CD14-positive monocyte (primary cell): ENCODE measurements around the gene CHAF1A. TPM values are rescaled to one million over a fixed set of nuclear protein-coding genes. Genes with fewer than 3 reads are reported as not detected.

ENCODE experiments used
- DNase-seq, 3 donors: peaks; one replicate each; pipeline ENCODE4 v3.0.0-alpha.2; 2011 to 2022
- H2AFZ ChIP-seq: 2 replicates; pipeline ENCODE4 v1.6.0; 2012; ENCODE audit warnings: mild to moderate bottlenecking, low read depth, low read length, inconsistent platforms; ENCODE audit not compliant: insufficient read depth, poor library complexity, severe bottlenecking
- H3K27ac ChIP-seq, 2 donors: 1 replicate in 1 of 2; 2 replicates in 1 of 2; pipeline ENCODE4 v1.5.1; 2012 to 2013; ENCODE audit warnings: low read length in 2 of 2, control low read depth in 1 of 2, inconsistent platforms in 1 of 2, low read depth in 1 of 2, mild to moderate bottlenecking in 1 of 2
- H3K27me3 ChIP-seq, 2 donors: one replicate each; pipeline versions ENCODE4 v1.6.0 to v1.6.1; 2011 to 2013; ENCODE audit warnings: low read length in 2 of 2; ENCODE audit not compliant: control insufficient read depth in 2 of 2, insufficient read depth in 2 of 2
- H3K36me3 ChIP-seq, 2 donors: replicated peaks in 1 of 2; 1 replicate in 1 of 2; 2 replicates in 1 of 2; pipeline versions ENCODE4 v1.5.1 to v1.6.1; 2012 to 2013; ENCODE audit warnings: low read length in 2 of 2, control low read depth in 1 of 2, inconsistent platforms in 1 of 2, mild to moderate bottlenecking in 1 of 2; ENCODE audit not compliant: insufficient read depth in 2 of 2, control insufficient read depth in 1 of 2
- H3K4me1 ChIP-seq, 2 donors: 1 replicate in 1 of 2; 2 replicates in 1 of 2; pipeline versions ENCODE4 v1.5.1 to v1.6.1; 2012 to 2013; ENCODE audit warnings: low read length in 2 of 2, control low read depth in 1 of 2, inconsistent platforms in 1 of 2, mild to moderate bottlenecking in 1 of 2, moderate library complexity in 1 of 2; ENCODE audit not compliant: insufficient read depth in 2 of 2, control insufficient read depth in 1 of 2
- H3K4me2 ChIP-seq: replicated peaks from 2 replicates; pipeline ENCODE3; 2012; ENCODE audit warnings: low read length, moderate library complexity, mild to moderate bottlenecking; ENCODE audit not compliant: poor library complexity, severe bottlenecking; ENCODE audit errors: extremely low read depth
- H3K4me3 ChIP-seq, 3 experiments: fragments of 200-600 bp in 1 of 3; sonication (generic) in 1 of 3; replicated peaks in 1 of 3; 1 replicate in 2 of 3; 2 replicates in 1 of 3; pipeline ENCODE4 v1.5.1; 2011 to 2013; ENCODE audit warnings: low read length in 3 of 3, mild to moderate bottlenecking in 3 of 3, control low read depth in 2 of 3, low read depth in 2 of 3, inconsistent platforms in 1 of 3, moderate library complexity in 1 of 3
- H3K79me2 ChIP-seq: 2 replicates; pipeline ENCODE4 v1.6.0; 2012; ENCODE audit warnings: mild to moderate bottlenecking, control low read depth, inconsistent platforms, low read length, moderate library complexity; ENCODE audit not compliant: insufficient read depth
- H3K9ac ChIP-seq: 2 replicates; pipeline ENCODE4 v1.6.0; 2017; ENCODE audit warnings: low read length, mild to moderate bottlenecking; ENCODE audit not compliant: insufficient read depth, poor library complexity, severe bottlenecking
- H3K9me3 ChIP-seq, 2 donors: replicated peaks in 1 of 2; 1 replicate in 1 of 2; 2 replicates in 1 of 2; pipeline versions ENCODE4 v1.5.1 to v1.6.1; 2012 to 2013; ENCODE audit warnings: low read length in 2 of 2, control low read depth in 1 of 2; ENCODE audit not compliant: control insufficient read depth in 1 of 2, insufficient read depth in 1 of 2
- H4K20me1 ChIP-seq: 2 replicates; pipeline ENCODE4 v1.6.0; 2012; ENCODE audit warnings: mild to moderate bottlenecking, low read length, control low read depth, moderate library complexity; ENCODE audit not compliant: insufficient read depth
- H3K27ac Mint-ChIP-seq, 7 donors: one replicate each; pipeline ENCODE4 v1.8.0; 2020; ENCODE audit warnings: mild to moderate bottlenecking in 7 of 7, mixed read lengths in 7 of 7, moderate library complexity in 6 of 7, inconsistent platforms in 2 of 7
- H3K27me3 Mint-ChIP-seq, 3 donors: one replicate each; pipeline ENCODE4 v1.8.0; 2021 to 2022; ENCODE audit warnings: low read depth in 3 of 3, mild to moderate bottlenecking in 3 of 3, mixed read lengths in 3 of 3, moderate library complexity in 3 of 3, inconsistent platforms in 1 of 3
- H3K36me3 Mint-ChIP-seq, 2 donors: one replicate each; pipeline ENCODE4 v1.8.0; 2020; ENCODE audit warnings: mixed read lengths in 2 of 2, inconsistent platforms in 1 of 2, mild to moderate bottlenecking in 1 of 2
- H3K4me1 Mint-ChIP-seq: one replicate; pipeline ENCODE4 v1.8.0; 2020; ENCODE audit warnings: mild to moderate bottlenecking, mixed read lengths
- H3K4me3 Mint-ChIP-seq, 2 donors: one replicate each; pipeline ENCODE4 v1.8.0; 2020; ENCODE audit warnings: mild to moderate bottlenecking in 2 of 2, mixed read lengths in 2 of 2, moderate library complexity in 1 of 2
- H3K9me3 Mint-ChIP-seq, 7 donors: one replicate each; pipeline ENCODE4 v1.8.0; 2020 to 2022; ENCODE audit warnings: mixed read lengths in 7 of 7, mild to moderate bottlenecking in 6 of 7, moderate library complexity in 6 of 7, inconsistent platforms in 2 of 7
- CTCF ChIP-seq: fragments of 200-600 bp; IDR thresholded peaks from one replicate; pipeline ENCODE4 v1.8.0; 2022; ENCODE audit warnings: antibody characterized with exemption, mild to moderate bottlenecking
- WGBS: methylation state at CpG from one replicate; pipeline ENCODE4 v1.1.5; 2013; ENCODE audit warnings: missing lambda C conversion rate; ENCODE audit not compliant: insufficient coverage; 5-methylcytosine and 5-hydroxymethylcytosine counted together
- intact Hi-C, 2 donors: fragments of 100-400 bp; cut with micrococcal nuclease; formaldehyde crosslinking; loops; one replicate each; pipeline versions ENCODE4 v1.15.0 to v1.15.1; 2023
- polyA plus RNA-seq, 3 donors: library from polyadenylated mRNA; depleted of rRNA in 1 of 3; unstranded in 2 of 3; stranded (reverse) in 1 of 3; fragments of 300-500 nt in 2 of 3; fragments of >200 nt in 1 of 3; fragmentation: Illumina TruSeq in 2 of 3; gene quantifications; 1 replicate in 2 of 3; 2 replicates in 1 of 3; pipeline ENCODE4 v1.2.3, GENCODE V29; 2012 to 2021

Gene CHAF1A
- polyA plus RNA-seq, 3 donors: 4.4 to 26.4 (median 5.4) TPM

DNA sequence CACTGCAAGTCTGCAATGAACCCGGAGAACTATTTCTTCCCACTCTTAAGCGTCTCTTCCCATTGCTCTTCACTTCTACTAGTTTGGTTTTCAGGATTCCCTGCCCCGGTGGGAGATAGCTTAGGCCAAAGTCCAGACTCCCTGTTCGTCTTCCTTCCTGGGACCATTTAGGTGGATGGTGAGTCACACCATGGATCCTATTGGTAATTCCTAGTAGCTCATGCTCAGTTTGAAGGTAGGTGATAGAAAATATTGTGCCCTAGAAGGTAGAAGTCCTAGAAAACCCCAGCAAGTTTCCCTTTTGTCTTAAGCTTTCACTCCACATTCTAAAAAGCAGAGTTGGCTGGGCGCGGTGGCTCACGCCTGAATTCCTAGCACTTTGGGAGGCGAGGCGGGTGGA, 13.8 kb downstream of the CHAF1A start:
- WGBS: 94% methylated on average over 6 of the region's 9 CpGs
- H3K9ac ChIP-seq: no peak overlapping the region
- H3K27me3 ChIP-seq: no peaks in the 10 kb centered on the region
- no peaks in the 10 kb centered on the region for H3K9me3 Mint-ChIP-seq
- peaks cover 14 to 44% of the 10 kb centered on the region in 2 donors for H3K36me3 ChIP-seq
- peak overlapping the region in 4 of 7 donors; percentile 2 to 74 (median 36) for H3K27ac Mint-ChIP-seq
- H3K4me3 ChIP-seq: no peak overlapping the region
- intact Hi-C loops: no loop called here
- DNase-seq: no peak
- H3K4me2 ChIP-seq: no peak overlapping the region
- H3K4me1 Mint-ChIP-seq: peaks cover 8% of the 10 kb centered on the region
- TF ChIP-seq CTCF: no peak
- H4K20me1 ChIP-seq: no peaks in the 10 kb centered on the region
- peaks cover 0 to 1% (median 0%) of the 10 kb centered on the region in 3 donors for H3K27me3 Mint-ChIP-seq
- no peak overlapping the region for H2AFZ ChIP-seq
- H3K27ac ChIP-seq: peak overlapping the region in 1 of 2 donors; percentile 26
- peaks cover 4 to 6% of the 10 kb centered on the region in 2 donors for H3K4me1 ChIP-seq
- H3K9me3 ChIP-seq: no peaks in the 10 kb centered on the region
- no peak overlapping the region for H3K4me3 Mint-ChIP-seq
- peaks cover 23 to 52% of the 10 kb centered on the region in 2 donors for H3K36me3 Mint-ChIP-seq
- H3K79me2 ChIP-seq: peaks cover 54% of the 10 kb centered on the region

GRCh38 chr19:4423416-4424126, 21.1 kb downstream of the CHAF1A start:
- H3K9ac ChIP-seq: no peak overlapping the region
- H3K9me3 ChIP-seq: no peaks in the 10 kb centered on the region
- peak overlapping the region in 1 of 2 donors; percentile 44 for H3K27ac ChIP-seq
- no peak for DNase-seq
- Mint-ChIP-seq H3K27ac (peak overlapping the region in 3 of 7 donors; percentile 1 to 61 (median 51)), H3K4me3 (no peak overlapping the region), H3K27me3 (peaks cover 0 to 2% (median 0%) of the 10 kb centered on the region in 3 donors), H3K36me3 (peaks cover 32 to 53% of the 10 kb centered on the region in 2 donors), H3K9me3 (no peaks in the 10 kb centered on the region), H3K4me1 (peaks cover 14% of the 10 kb centered on the region)
- peaks cover 4 to 6% of the 10 kb centered on the region in 2 donors for H3K4me1 ChIP-seq
- no peak overlapping the region for H2AFZ ChIP-seq
- H3K4me2 ChIP-seq: no peak overlapping the region
- peaks cover 3% of the 10 kb centered on the region for H3K79me2 ChIP-seq
- no peaks in the 10 kb centered on the region for H4K20me1 ChIP-seq
- intact Hi-C loops: no loop called here
- TF ChIP-seq CTCF: no peak
- 68% methylated on average over 14 of the region's 16 CpGs for WGBS
- H3K36me3 ChIP-seq: peaks cover 19 to 39% of the 10 kb centered on the region in 2 donors
- no peaks in the 10 kb centered on the region for H3K27me3 ChIP-seq
- H3K4me3 ChIP-seq: no peak overlapping the region
